AG10803 (cell line): ENCODE measurements around the gene STARD5.

Source experiments
- DNase-seq: peaks from one replicate; pipeline ENCODE4 v3.0.0; 2010; ENCODE audit warnings: low read depth
- H3K4me3 ChIP-seq: 2 replicates; pipeline ENCODE4 v1.5.1; 2011; ENCODE audit warnings: mild to moderate bottlenecking, low read length, control low read depth
- CTCF ChIP-seq: conservative IDR thresholded peaks from 2 replicates; pipeline ENCODE4 v1.5.1; 2011; ENCODE audit warnings: mild to moderate bottlenecking, low read length, control low read depth, inconsistent platforms

STARD5 gene

GRCh38 chr15:81303244-81304225 lies 20.4 kb downstream of the STARD5 start:
- DNase-seq, result no peak
- H3K4me3 ChIP-seq, result no peak overlapping the region
- TF ChIP-seq CTCF, result no peak

GRCh38 chr15:81302701-81303109 lies 21.2 kb downstream of the STARD5 start:
- H3K4me3 ChIP-seq, result no peak overlapping the region
- TF ChIP-seq CTCF, result no peak
- DNase-seq, result no peak

- no peak for DNase-seq
- H3K4me3 ChIP-seq, result no peak overlapping the region
- no peak for TF ChIP-seq CTCF
Observed at GRCh38 chr15:81301815-81302399, 22.0 kb downstream of the STARD5 start.

GRCh38 chr15:81301385-81301784 lies 22.6 kb downstream of the STARD5 start:
- no peak overlapping the region for H3K4me3 ChIP-seq
- no peak for TF ChIP-seq CTCF
- DNase-seq, result no peak

GRCh38 chr15:81299630-81300273 lies 24.2 kb downstream of the STARD5 start:
- TF ChIP-seq CTCF, result no peak
- H3K4me3 ChIP-seq, result no peak overlapping the region
- DNase-seq, result no peak

GRCh38 chr15:81299156-81299555 lies 24.8 kb downstream of the STARD5 start:
- no peak for DNase-seq
- no peak for TF ChIP-seq CTCF
- H3K4me3 ChIP-seq, result no peak overlapping the region

- DNase-seq, result no peak
- no peak for TF ChIP-seq CTCF
- no peak overlapping the region for H3K4me3 ChIP-seq
Observed at GRCh38 chr15:81298611-81299010, 25.3 kb downstream of the STARD5 start.
